BE2C (cell line): ENCODE data around the gene SNIP1.

Source experiments
- DNase-seq: peaks from one replicate; pipeline ENCODE4 v3.0.0-alpha.2; 2020
- H3K27me3 ChIP-seq: fragments of 250-450 bp; sonication (Bioruptor Pico); 2 replicates; pipeline ENCODE4 v1.5.1; 2020; ENCODE audit warnings: mild to moderate bottlenecking
- H3K36me3 ChIP-seq: fragments of 250-450 bp; sonication (Bioruptor Pico); 2 replicates; pipeline ENCODE4 v1.5.1; 2020; ENCODE audit warnings: mild to moderate bottlenecking
- H3K4me1 ChIP-seq: fragments of 250-450 bp; sonication (Bioruptor Pico); 2 replicates; pipeline ENCODE4 v1.5.1; 2020
- H3K4me3 ChIP-seq: 2 replicates; pipeline ENCODE4 v1.5.1; 2011; ENCODE audit warnings: low read depth, low read length
- H3K9me3 ChIP-seq: fragments of 250-450 bp; sonication (Bioruptor Pico); 2 replicates; pipeline ENCODE4 v1.5.1; 2020
- TF ChIP-seq, protein P1 (sequence below): IDR thresholded peaks from 2 replicates; pipeline ENCODE4 v1.5.1; 2012; ENCODE audit warnings: mild to moderate bottlenecking, low read depth, low read length

Gene SNIP1

DNA sequence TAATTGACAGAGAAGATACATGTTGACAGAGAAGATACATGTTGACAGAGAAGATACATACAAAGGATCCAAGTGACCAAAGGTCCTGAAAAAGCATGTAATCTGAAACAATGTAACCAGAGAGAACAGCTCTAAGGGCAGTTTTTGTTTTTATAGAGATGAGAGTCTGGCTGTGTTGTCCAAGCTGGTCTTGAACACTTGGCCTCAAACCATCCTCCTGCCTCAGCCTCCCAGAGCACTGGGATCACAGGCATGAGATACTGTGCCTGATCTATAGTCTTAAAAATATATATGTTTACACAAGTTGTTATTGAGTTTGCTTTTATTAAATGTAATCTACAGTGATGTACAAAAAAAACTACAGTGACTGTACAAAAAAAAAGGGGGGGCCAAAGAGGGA is 52.0 kb downstream of the SNIP1 start:
- Histone ChIP-seq H3K9me3 (no peaks in the 10 kb centered on the region), H3K36me3 (peaks cover 6% of the 10 kb centered on the region), H3K4me3 (no peak overlapping the region), H3K4me1 (no peaks in the 10 kb centered on the region), H3K27me3 (no peaks in the 10 kb centered on the region)
- TF ChIP-seq, protein P1, sequence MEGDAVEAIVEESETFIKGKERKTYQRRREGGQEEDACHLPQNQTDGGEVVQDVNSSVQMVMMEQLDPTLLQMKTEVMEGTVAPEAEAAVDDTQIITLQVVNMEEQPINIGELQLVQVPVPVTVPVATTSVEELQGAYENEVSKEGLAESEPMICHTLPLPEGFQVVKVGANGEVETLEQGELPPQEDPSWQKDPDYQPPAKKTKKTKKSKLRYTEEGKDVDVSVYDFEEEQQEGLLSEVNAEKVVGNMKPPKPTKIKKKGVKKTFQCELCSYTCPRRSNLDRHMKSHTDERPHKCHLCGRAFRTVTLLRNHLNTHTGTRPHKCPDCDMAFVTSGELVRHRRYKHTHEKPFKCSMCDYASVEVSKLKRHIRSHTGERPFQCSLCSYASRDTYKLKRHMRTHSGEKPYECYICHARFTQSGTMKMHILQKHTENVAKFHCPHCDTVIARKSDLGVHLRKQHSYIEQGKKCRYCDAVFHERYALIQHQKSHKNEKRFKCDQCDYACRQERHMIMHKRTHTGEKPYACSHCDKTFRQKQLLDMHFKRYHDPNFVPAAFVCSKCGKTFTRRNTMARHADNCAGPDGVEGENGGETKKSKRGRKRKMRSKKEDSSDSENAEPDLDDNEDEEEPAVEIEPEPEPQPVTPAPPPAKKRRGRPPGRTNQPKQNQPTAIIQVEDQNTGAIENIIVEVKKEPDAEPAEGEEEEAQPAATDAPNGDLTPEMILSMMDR: no peak
- DNase-seq: no peak

DNA sequence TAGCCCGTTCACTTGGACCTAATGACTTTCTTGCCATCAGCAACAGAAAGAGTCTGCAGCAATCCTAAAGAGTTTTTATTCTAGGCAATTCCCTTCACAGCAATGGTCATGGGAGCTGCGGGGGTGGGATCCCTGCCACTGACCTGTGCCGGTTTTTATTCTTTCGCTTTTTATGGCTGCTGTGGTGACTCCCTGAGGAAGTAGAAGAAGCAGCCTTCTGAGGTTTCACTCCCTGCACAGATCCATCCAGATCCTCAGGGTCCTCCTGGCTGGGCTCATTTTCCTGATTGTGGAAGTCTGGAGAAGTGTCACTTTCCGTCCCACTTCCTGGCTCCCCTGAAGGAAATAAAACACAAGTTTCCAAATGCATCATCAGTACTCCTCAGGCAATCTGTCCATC is 52.4 kb downstream of the SNIP1 start:
- Histone ChIP-seq H3K27me3 (no peaks in the 10 kb centered on the region), H3K9me3 (no peaks in the 10 kb centered on the region), H3K4me3 (no peak overlapping the region), H3K36me3 (peaks cover 6% of the 10 kb centered on the region), H3K4me1 (no peaks in the 10 kb centered on the region)
- no peak for DNase-seq
- TF ChIP-seq, protein P1: no peak

DNA sequence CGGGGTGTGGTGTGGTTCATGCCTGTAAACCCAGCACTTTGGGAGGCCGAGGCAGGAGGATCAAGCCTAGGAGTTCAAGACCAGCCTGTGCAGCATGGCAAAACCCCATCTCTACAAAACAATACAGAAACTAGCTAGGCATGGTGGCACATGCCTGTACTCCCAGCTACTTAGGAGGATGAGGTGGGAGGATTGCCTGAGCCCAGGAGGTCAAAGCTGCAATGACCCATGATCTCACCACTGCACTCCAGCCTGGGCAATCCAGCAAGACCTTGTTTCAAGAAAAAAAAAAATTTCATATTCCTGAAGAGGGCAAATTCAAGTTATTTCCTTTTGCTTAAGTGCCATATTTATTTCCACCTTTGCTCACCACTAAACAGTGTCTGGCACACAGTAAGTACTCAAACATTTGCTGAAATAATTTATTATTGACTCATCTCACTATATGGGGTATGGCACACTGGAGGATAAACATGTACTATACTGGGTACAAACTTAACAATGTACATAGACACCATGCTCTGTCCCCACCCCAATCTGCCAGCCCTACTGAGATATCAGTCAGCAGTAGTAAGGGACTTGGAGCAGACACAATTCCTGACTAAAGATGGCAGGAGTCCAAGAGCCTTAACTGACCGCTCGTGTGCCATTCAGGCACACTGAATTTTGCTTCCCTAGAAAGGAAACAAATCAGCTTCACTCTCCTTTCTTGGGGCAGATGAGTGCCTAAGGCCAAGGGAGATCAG is 55.0 kb downstream of the SNIP1 start:
- DNase-seq: peak; percentile 42
- peaks cover 6% of the 10 kb centered on the region; the same call in 1 of the 2 replicates for H3K36me3 ChIP-seq

DNA sequence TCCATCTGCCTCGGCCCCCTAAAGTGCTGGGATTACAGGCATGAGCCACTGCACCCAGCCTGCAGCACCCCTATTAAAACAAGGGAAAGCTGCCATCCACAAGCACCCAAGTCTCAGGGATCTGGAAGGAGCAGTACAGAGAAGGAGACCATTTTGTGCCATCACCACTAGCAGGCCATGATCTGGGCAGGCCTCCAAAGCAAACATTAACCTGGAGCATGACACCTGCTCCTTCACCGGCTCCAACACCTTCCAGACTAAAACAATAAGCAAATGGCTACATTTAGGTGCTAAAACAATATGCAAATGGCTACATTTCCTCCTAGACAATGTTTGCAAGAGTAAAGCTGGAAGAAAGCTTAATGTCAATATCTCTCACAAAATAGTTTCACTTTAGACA is 56.3 kb downstream of the SNIP1 start:
- peaks cover 6% of the 10 kb centered on the region; the same call in 1 of the 2 replicates for H3K36me3 ChIP-seq
- DNase-seq: no peak

More for the DNA sequence above, 55.0 kb downstream of the SNIP1 start:
- no peaks in the 10 kb centered on the region for H3K27me3 ChIP-seq
- TF ChIP-seq, protein P1: no peak
- no peaks in the 10 kb centered on the region; the same call in 1 of the 2 replicates for H3K4me1 ChIP-seq
- no peak overlapping the region for H3K4me3 ChIP-seq
- no peaks in the 10 kb centered on the region for H3K9me3 ChIP-seq

DNA sequence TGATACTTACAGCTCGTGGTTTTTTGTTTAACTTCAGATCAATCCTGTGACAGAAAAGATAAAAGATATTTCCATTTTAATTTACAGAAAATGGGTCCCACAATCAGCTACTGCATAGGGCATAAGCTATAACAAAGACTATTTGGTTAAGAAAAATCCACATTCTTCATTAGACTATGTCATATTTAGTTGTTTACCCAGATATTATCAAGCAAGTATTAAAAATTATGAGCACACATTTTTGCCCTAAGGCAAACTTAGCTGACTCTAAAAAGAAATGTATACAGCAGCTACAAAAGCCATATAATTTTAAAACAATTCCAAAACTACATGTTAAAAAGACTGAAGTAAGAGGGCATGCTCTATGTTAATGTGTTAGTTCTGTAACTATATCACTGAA is 58.2 kb downstream of the SNIP1 start:
- Histone ChIP-seq H3K27me3 (no peaks in the 10 kb centered on the region), H3K4me1 (no peaks in the 10 kb centered on the region; the same call in 1 of the 2 replicates), H3K36me3 (peaks cover 5% of the 10 kb centered on the region; the same call in 1 of the 2 replicates), H3K4me3 (no peak overlapping the region), H3K9me3 (no peaks in the 10 kb centered on the region)
- no peak for DNase-seq
- TF ChIP-seq, protein P1: no peak

More for the DNA sequence above, 56.3 kb downstream of the SNIP1 start:
- Histone ChIP-seq H3K27me3 (no peaks in the 10 kb centered on the region), H3K4me3 (no peak overlapping the region), H3K4me1 (no peaks in the 10 kb centered on the region; the same call in 1 of the 2 replicates), H3K9me3 (no peaks in the 10 kb centered on the region)
- TF ChIP-seq, protein P1: no peak
